Duodenal mucosa (tissue), 2 donors: ENCODE results near the gene CD81.

Source experiments
- H3K27ac ChIP-seq: one replicate; pipeline ENCODE4 v1.7.0; 2013; ENCODE audit warnings: low read depth, low read length
- H3K27me3 ChIP-seq, 2 donors: one replicate each; pipeline ENCODE4 v1.7.0; 2013; ENCODE audit warnings: low read length in 2 of 2, control low read depth in 1 of 2; ENCODE audit not compliant: insufficient read depth in 2 of 2, control insufficient read depth in 1 of 2
- H3K36me3 ChIP-seq, 2 donors: one replicate each; pipeline ENCODE4 v1.7.0; 2013; ENCODE audit warnings: low read length in 2 of 2, control low read depth in 1 of 2; ENCODE audit not compliant: insufficient read depth in 2 of 2, control insufficient read depth in 1 of 2
- H3K4me1 ChIP-seq, 2 donors: one replicate each; pipeline ENCODE4 v1.7.0; 2013; ENCODE audit warnings: low read length in 2 of 2, control low read depth in 1 of 2; ENCODE audit not compliant: insufficient read depth in 2 of 2, control insufficient read depth in 1 of 2
- H3K4me3 ChIP-seq, 2 donors: one replicate each; pipeline ENCODE4 v1.7.0; 2013; ENCODE audit warnings: low read length in 2 of 2, low read depth in 1 of 2
- H3K9ac ChIP-seq, 2 donors: one replicate each; pipeline ENCODE4 v1.7.0; 2013; ENCODE audit warnings: low read length in 2 of 2, low read depth in 1 of 2
- H3K9me3 ChIP-seq, 2 donors: one replicate each; pipeline ENCODE4 v1.7.0; 2013; ENCODE audit warnings: low read length in 2 of 2, control low read depth in 1 of 2; ENCODE audit not compliant: control insufficient read depth in 1 of 2

Gene CD81

DNA sequence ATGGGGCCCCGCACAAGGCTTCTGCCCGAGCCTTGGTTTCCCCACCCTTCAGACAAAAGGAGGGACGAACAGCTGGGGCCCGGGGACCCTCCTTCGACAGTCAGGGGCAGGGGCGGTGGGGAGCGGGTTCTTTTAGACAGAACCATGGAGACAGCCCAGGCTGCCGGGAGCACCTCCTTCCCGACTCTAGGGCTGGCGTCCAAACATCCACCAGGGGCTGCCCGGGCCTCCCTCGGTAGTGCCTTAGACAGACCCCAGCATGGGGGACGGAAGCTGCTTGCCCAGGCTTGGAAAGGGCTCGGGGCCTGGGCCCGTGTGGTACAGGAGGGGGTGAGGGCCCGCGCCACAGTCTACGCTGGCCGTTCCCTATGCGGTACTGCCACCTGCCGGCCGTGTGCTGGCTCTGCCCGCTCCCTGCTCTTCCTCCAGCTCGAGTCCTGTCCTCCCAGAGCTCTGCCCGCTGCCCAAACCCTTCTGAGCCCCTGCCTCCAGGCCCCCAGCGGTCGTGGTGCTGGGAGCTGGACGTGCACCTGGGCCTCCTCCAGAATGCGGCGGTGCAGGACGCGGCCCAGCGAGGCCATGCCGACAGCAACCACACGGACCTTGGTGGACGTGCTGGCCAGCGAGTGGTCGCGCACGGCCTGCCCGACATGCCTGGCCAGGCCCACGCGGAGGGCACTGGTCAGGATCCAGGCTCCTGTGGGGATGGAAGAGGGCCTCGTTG, 43.6 kb downstream of the CD81 start:
- Histone ChIP-seq H3K9me3 (no peaks in the 10 kb centered on the region), H3K4me3 (peak overlapping the region; percentile 35 to 50), H3K36me3 (no peaks in the 10 kb centered on the region), H3K27ac (no peak overlapping the region), H3K4me1 (peaks cover 7 to 13% of the 10 kb centered on the region in 2 donors), H3K9ac (peak overlapping the region in 1 of 2 donors; percentile 18), H3K27me3 (peaks cover 25 to 29% of the 10 kb centered on the region in 2 donors)

DNA sequence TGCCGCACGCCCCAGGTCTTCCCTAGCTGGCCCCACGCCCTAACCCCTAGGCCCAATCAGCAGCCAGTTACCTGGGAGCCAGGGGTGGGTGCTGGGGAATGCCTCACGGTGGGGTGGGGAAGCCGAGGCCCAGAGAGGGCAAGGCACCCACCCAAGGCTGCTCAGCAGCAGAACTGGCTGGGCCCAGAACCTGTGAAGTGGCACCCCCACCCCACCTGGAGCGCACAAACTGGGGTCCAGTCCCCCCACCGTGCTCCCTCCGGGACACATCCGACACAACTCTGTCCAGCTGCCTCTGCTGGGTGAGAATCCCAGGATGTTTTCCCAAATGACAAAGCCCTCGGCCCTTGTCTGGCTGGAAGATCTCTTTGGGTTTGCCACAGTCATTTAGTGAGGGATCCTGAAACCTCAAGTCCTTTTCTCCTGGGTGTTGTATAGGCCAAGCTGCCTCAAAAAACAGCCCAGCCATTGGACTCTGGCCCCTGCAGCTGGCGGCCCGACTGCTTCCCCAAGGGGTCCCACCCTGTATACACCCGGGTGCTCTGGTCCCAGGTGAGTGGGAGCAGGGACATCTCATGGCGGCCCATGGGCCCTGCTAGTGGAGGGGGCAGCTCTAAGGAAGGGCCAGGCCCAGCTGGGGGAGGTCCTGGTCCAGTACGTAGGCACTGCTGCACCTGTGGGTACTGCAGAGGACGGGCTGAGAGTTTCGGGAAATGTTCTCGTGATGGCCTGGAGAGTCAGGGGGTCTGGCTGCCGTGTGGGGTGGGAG, 44.3 kb downstream of the CD81 start:
- no peaks in the 10 kb centered on the region for H3K9me3 ChIP-seq
- H3K27me3 ChIP-seq = peaks cover 25 to 35% of the 10 kb centered on the region in 2 donors
- H3K9ac ChIP-seq = no peak overlapping the region
- H3K36me3 ChIP-seq = no peaks in the 10 kb centered on the region
- no peak overlapping the region for H3K4me3 ChIP-seq
- no peak overlapping the region for H3K27ac ChIP-seq
- peaks cover 7 to 13% of the 10 kb centered on the region in 2 donors for H3K4me1 ChIP-seq

DNA sequence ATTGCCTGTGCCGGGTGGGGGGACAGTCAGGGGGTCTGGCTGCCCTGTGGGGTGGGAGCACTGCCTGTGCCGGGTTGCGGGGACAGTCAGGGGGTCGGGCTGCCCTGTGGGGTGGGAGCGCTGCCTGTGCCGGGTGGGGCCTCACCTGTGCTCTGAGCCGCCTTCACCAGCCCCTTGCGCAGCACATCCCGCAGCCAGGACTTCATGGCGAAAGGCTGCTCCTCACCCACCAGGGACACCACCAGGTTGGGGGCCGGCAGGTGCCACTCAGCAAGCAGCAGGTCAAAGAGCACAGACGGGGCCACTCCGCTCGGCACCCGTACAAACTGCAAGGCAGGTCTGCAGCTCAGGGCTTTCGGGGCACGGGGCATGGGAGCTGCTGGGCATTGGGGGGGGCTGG, 44.9 kb downstream of the CD81 start:
- H3K9ac ChIP-seq = no peak overlapping the region

DNA sequence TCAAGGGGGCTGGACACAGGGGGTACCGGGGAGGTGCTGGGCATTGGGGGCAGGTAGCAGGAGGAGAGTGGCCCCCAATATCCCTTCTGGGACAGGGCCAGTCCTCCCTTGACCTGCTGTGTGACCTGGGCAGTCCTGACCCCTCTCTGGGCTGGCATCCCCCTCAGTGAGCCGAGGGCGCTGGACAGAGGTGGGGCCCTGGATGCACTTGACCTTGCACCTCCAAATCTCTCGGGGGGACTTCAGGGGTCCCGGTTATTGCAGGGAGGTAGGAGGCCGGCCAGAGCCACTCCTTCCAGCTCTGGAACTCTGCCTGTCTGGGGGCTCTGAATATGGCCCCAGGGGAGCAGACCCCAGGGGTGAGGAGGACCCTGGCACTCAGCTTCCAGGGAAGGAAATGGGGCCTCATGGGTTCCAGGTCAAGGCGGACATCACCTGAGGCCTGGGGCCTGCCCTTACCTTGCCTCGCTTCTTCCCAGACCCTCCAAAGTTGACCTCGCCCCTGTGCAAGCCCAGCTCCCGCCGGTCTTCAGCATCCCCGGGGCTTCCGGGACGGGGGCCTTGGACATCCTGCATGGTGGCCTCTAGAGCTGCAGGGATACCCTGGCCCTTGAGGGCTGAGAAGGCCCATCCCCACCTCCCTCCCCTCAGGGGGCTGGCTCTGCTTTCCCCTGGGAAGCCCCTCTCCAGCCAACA, 45.5 kb downstream of the CD81 start:
- Histone ChIP-seq H3K27me3 (peaks cover 25 to 38% of the 10 kb centered on the region in 2 donors), H3K9ac (no peak overlapping the region), H3K27ac (no peak overlapping the region), H3K4me3 (no peak overlapping the region), H3K4me1 (peaks cover 9 to 24% of the 10 kb centered on the region in 2 donors), H3K36me3 (no peaks in the 10 kb centered on the region), H3K9me3 (no peaks in the 10 kb centered on the region)

More for the DNA sequence above, 44.9 kb downstream of the CD81 start:
- no peak overlapping the region for H3K4me3 ChIP-seq
- no peak overlapping the region for H3K27ac ChIP-seq
- no peaks in the 10 kb centered on the region for H3K36me3 ChIP-seq
- no peaks in the 10 kb centered on the region for H3K9me3 ChIP-seq
- H3K4me1 ChIP-seq = peaks cover 7 to 17% of the 10 kb centered on the region in 2 donors
- peaks cover 25 to 38% of the 10 kb centered on the region in 2 donors for H3K27me3 ChIP-seq

DNA sequence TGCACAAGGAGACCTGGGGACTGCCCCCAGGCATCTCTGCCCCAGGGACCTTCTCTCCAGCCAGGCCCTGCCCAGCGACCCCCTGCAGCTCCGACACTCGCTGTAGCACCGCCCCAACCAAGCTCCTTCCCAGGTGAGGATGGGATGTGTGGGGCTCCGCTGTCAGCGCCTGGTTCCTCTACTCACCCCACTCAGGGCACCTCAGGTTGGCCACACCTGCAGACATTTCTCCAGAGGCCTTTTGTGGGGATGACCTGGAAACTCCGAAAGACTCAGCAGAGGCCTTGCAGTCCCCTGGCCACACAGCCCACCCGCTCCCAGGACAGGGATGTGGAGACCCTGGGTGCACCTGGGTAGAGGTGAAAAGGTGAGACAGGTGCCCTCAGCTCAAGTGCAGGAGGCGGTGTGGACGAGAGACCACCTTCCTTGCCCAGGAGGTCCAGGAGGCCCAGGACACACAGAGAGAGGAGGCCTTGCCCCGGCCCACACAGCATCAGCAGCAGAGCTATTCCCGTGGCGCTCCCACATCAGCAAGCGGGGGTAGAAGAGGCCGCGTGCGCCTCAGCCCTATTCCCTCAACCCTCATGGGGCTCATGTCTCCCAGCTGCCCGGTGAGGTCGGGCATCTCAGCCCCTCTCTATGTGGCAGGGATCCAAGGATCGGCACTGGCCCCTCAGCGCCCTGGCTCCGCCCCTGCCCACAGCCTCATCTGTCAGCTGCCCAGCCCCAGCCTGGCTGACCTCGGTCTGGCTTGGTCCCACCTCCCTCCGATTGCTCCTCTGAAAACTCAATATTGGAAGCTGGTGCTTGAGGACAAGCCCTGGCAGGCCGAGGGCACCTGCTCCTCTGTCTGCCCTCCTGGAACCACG, 46.3 kb downstream of the CD81 start:
- Histone ChIP-seq H3K9ac (no peak overlapping the region), H3K4me3 (no peak overlapping the region), H3K9me3 (no peaks in the 10 kb centered on the region), H3K36me3 (no peaks in the 10 kb centered on the region), H3K27me3 (peaks cover 25 to 38% of the 10 kb centered on the region in 2 donors), H3K4me1 (peaks cover 13 to 27% of the 10 kb centered on the region in 2 donors), H3K27ac (no peak overlapping the region)

DNA sequence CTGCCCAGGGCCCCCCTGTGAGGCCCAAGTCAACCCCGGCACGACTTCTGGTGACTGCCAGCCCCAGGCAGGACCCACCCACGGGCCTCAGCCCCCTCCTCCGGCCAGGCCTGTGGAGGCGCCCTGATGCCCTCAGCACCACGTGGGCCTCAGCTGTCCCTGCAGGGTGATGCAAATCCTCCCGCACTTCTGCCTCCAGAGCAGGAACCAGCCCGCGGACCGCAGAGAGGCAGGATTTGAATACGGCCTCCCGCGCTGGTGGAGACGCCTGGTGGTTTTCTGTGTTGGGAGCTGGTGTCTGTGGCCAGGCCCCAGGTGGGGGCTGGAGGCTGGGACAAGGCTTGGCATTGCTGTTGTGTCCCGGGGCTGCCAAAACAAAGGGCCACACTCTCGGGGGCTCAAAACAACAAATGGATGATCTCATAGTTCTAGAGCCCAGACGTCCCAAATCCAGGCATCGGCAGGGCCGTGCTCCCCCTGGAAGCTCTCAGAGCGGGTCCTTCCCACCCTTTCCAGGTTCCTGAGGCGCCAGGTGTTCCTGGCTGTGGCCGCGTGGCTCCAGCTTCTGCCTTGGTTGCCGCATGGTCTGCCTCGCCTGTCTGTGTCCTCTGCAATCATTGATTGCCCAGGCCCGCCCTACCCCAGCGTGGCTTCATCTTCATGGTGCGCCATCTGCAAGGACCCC, 47.8 kb downstream of the CD81 start:
- Histone ChIP-seq H3K4me1 (peaks cover 13 to 25% of the 10 kb centered on the region in 2 donors), H3K27me3 (peaks cover 25 to 36% of the 10 kb centered on the region in 2 donors), H3K9ac (no peak overlapping the region), H3K36me3 (no peaks in the 10 kb centered on the region), H3K4me3 (no peak overlapping the region), H3K27ac (no peak overlapping the region), H3K9me3 (no peaks in the 10 kb centered on the region)

DNA sequence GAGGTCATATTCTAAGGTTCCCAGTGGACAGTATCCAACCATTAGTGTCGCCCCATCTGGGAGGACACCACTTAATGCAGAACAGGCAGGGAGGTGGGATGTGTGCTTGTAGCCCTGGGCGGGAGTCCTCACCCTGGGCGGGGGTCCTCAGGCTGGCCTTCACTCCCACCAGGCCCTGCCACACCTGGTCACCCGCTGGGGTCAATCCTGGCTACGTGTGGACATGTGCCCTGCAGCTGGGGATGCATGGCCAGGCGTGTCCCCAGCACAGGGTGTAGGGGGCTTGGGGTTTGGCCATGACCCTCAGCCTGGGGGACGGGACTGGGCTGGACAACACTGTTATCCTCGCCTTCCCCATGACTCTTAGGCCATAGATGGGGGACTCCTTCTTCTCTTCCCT, 48.4 kb downstream of the CD81 start:
- no peak overlapping the region for H3K27ac ChIP-seq
- peaks cover 13 to 19% of the 10 kb centered on the region in 2 donors for H3K4me1 ChIP-seq
- no peak overlapping the region for H3K9ac ChIP-seq
- H3K27me3 ChIP-seq = peaks cover 25 to 36% of the 10 kb centered on the region in 2 donors
- H3K9me3 ChIP-seq = no peaks in the 10 kb centered on the region
- no peak overlapping the region for H3K4me3 ChIP-seq
- H3K36me3 ChIP-seq = no peaks in the 10 kb centered on the region

DNA sequence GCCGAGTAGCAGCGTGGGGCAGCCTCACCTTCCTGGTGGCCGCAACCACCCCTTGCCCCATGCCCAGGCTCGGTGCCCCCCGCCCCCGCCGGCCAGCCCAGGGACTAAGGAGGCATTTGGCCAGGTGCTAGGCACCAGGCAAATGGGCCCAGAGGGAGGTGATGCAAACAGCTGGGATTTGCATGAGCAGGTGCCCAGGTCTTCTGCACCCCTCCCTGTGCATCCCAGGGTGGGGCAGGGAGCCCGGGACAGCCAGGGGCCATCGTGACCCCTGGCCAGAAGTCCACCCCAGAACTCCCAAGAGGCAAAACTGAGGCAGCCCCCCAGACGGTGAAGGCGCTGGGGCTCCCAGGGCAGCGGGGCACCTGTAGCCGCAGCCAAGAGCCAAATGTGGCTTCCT, 49.1 kb downstream of the CD81 start:
- H3K27me3 ChIP-seq = peaks cover 20 to 31% of the 10 kb centered on the region in 2 donors
- no peak overlapping the region for H3K9ac ChIP-seq
- H3K4me3 ChIP-seq = no peak overlapping the region
- H3K36me3 ChIP-seq = no peaks in the 10 kb centered on the region
- no peaks in the 10 kb centered on the region for H3K9me3 ChIP-seq
- peaks cover 8 to 14% of the 10 kb centered on the region in 2 donors for H3K4me1 ChIP-seq
- H3K27ac ChIP-seq = no peak overlapping the region

DNA sequence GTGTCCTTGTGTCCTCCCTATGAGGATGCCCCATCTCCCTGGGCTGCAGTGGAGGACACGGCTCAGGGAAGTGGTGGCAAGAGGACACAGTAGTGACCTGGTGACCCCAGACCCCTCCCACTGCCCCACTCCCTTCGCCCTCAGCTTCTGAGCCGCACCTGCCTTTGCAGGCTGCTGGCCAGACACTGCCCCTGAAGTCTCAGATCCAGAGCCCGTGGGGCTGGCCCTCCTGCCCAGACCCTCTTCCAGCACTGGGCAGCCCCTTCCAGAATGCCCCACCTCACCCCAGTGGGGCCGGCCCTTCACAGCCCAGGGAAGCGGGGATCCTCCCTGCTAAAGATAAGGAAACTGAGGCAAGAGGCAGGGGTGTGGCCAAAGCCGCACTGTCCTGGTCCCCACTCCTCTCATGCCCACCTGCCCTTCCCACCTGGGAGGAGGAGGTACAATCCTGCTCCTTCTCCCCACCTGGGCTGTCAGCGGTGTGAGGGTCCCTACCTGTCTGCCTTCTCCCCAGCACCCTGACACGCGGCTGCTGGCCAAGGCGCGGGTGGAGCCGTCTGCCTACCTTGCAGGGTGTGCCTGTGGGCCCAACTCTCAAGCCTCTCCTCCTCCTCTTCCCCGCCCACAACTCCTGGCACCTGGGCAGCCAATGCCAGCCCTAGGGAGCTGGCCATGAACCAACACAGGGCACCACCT, 49.9 kb downstream of the CD81 start:
- no peak overlapping the region for H3K27ac ChIP-seq
- peak overlapping the region in 1 of 2 donors; percentile 26 for H3K9ac ChIP-seq
- peaks cover 17 to 30% of the 10 kb centered on the region in 2 donors for H3K27me3 ChIP-seq
- peaks cover 6 to 14% of the 10 kb centered on the region in 2 donors for H3K4me1 ChIP-seq
- H3K4me3 ChIP-seq = no peak overlapping the region
- H3K36me3 ChIP-seq = no peaks in the 10 kb centered on the region
- H3K9me3 ChIP-seq = no peaks in the 10 kb centered on the region
